HepG2 (cell line): ENCODE data around the gene LINGO3. TPM values are rescaled to one million over a fixed set of nuclear protein-coding genes. Genes with fewer than 3 reads are reported as not detected.
A peak's percentile ranks its signal among the peaks of the same experiment; 100 is the strongest.

Experiments used
- AHDC1 ChIP-seq: sonication (generic); formaldehyde crosslinking; IDR thresholded peaks from 2 replicates; pipeline ENCODE4 v1.5.1; 2020; ENCODE audit warnings: mild to moderate bottlenecking, missing genetic modification reagents, borderline replicate concordance
- BCL3 ChIP-seq: sonication (generic); formaldehyde crosslinking; IDR thresholded peaks from 2 replicates; pipeline ENCODE4 v1.5.1; 2020; ENCODE audit warnings: mild to moderate bottlenecking, missing genetic modification reagents, moderate library complexity
- CAMTA2 ChIP-seq: sonication (generic); formaldehyde crosslinking; IDR thresholded peaks from 2 replicates; pipeline ENCODE4 v1.4.0; 2020; ENCODE audit warnings: mild to moderate bottlenecking, missing genetic modification reagents, borderline replicate concordance
- ETS1 ChIP-seq: sonication (generic); formaldehyde crosslinking; IDR thresholded peaks from 2 replicates; pipeline ENCODE4 v1.4.0; 2020; ENCODE audit warnings: missing genetic modification reagents
- KAT7 ChIP-seq: IDR thresholded peaks from 2 replicates; pipeline ENCODE4 v1.6.1; 2018; ENCODE audit warnings: borderline replicate concordance, missing compliant biosample characterization
- NRL ChIP-seq: sonication (generic); formaldehyde crosslinking; IDR thresholded peaks from 2 replicates; pipeline ENCODE4 v1.5.0; 2020; ENCODE audit warnings: missing genetic modification reagents, mild to moderate bottlenecking, moderate library complexity, borderline replicate concordance
- RNF219 ChIP-seq: sonication (generic); formaldehyde crosslinking; IDR thresholded peaks from 2 replicates; pipeline ENCODE4 v1.5.0; 2020; ENCODE audit warnings: mild to moderate bottlenecking, missing genetic modification reagents
- SIN3A ChIP-seq: IDR thresholded peaks from 2 replicates; pipeline ENCODE4 v1.6.1; 2011; ENCODE audit warnings: low read depth, mild to moderate bottlenecking, control low read depth, low read length, borderline replicate concordance
- SIN3B ChIP-seq: fragments of 150-350 bp; IDR thresholded peaks from 2 replicates; pipeline ENCODE4 v1.6.1; 2014; ENCODE audit warnings: low read length
- THRA ChIP-seq: sonication (generic); formaldehyde crosslinking; IDR thresholded peaks from 2 replicates; pipeline ENCODE4 v1.4.0; 2020; ENCODE audit warnings: missing genetic modification reagents, borderline replicate concordance
- ZKSCAN5 ChIP-seq: sonication (generic); formaldehyde crosslinking; IDR thresholded peaks from 2 replicates; pipeline ENCODE4 v1.5.1; 2020; ENCODE audit warnings: mild to moderate bottlenecking, missing genetic modification reagents
- ZNF235 ChIP-seq: sonication (generic); formaldehyde crosslinking; IDR thresholded peaks from 2 replicates; pipeline ENCODE4 v1.8.1; 2023; ENCODE audit warnings: mild to moderate bottlenecking, missing genetic modification reagents, borderline replicate concordance
- ZNF660 ChIP-seq: sonication (generic); formaldehyde crosslinking; IDR thresholded peaks from 2 replicates; pipeline ENCODE4 v1.5.1; 2020; ENCODE audit warnings: mild to moderate bottlenecking, low read depth, missing genetic modification reagents, borderline replicate concordance
- polyA plus RNA-seq, 8 experiments: library from polyadenylated mRNA; depleted of rRNA in 3 of 8; stranded (reverse) in 7 of 8; unstranded in 1 of 8; fragments of >200 nt; fragmentation: Illumina TruSeq in 4 of 8; extraction: Trizol in 4 of 8; gene quantifications; 2 replicates each; pipeline versions ENCODE4 v1.2.1 to v1.2.3, GENCODE V29; 2011 to 2016; ENCODE audit warnings: low read depth in 4 of 8, missing spikeins in 1 of 8, mixed read lengths in 1 of 8; ENCODE audit not compliant: insufficient read depth in 1 of 8
- total RNA-seq, 5 experiments: library from RNA; depleted of rRNA; stranded (reverse); fragments of >200 nt; fragmentation: Illumina TruSeq; extraction: Trizol; gene quantifications; 2 replicates each; pipeline ENCODE4 v1.2.3, GENCODE V29; 2016; ENCODE audit warnings: low read depth in 1 of 5

Gene LINGO3
- total and polyA plus RNA-seq, 2 of the 13 experiments (the other 11 are each of a cell fraction or from before 2014, with no cell fraction given), result not detected

- TF ChIP-seq RNF219 (CRISPR knock-in tag) (peak; percentile 71; the same call in 1 of the 2 replicates), SIN3A (peak; percentile 51; the same call in 1 of the 2 replicates), NRL (peak; percentile 67; the same call in 1 of the 2 replicates), BCL3 (CRISPR knock-in tag) (peak; percentile 43; the same call in 1 of the 2 replicates), ZNF235 (CRISPR knock-in tag) (peak; percentile 72; the same call in 1 of the 2 replicates), THRA (CRISPR knock-in tag) (peak; percentile 85), AHDC1 (peak; percentile 32; the same call in 1 of the 2 replicates), ETS1 (peak; percentile 46; the same call in 1 of the 2 replicates), SIN3B (peak; percentile 53; the same call in 1 of the 2 replicates), CAMTA2 (no peak), ZKSCAN5 (CRISPR knock-in tag) (0 out of 2 replicates have a peak, but pooled peaks have one; percentile 20), KAT7 (CRISPR knock-in tag) (no peak; the same call in 1 of the 2 replicates), ZNF660 (CRISPR knock-in tag) (no peak)
Measured at GRCh38 chr19:2269244-2270156, 38.5 kb downstream of the LINGO3 start (continued).
